ENCODE results near the gene SAMD14.
A peak's percentile ranks its signal among the peaks of the same experiment; 100 is the strongest.

The SAMD14 gene

GRCh38 chr17:50091918-50092285, 38.1 kb downstream of the SAMD14 start:
- no peak for DNase-seq
- no peak for TF ChIP-seq GATA1 (IDR thresholded peaks at IDR 0.05; ENCODE audit: low read depth, low read length)
- TF ChIP-seq POLR2A (IDR thresholded peaks at IDR 0.05; ENCODE audit: low read length) = no peak

GRCh38 chr17:50090971-50091917, 38.7 kb downstream of the SAMD14 start:
- no peak for DNase-seq

GRCh38 chr17:50090071-50090470, 39.9 kb downstream of the SAMD14 start:
- TF ChIP-seq GATA1 (IDR thresholded peaks at IDR 0.05; ENCODE audit: low read depth, low read length) = no peak
- TF ChIP-seq POLR2A (IDR thresholded peaks at IDR 0.05; ENCODE audit: low read length) = no peak
- no peak for DNase-seq

More at GRCh38 chr17:50090971-50091917, 38.7 kb downstream of the SAMD14 start:
- TF ChIP-seq POLR2A (IDR thresholded peaks at IDR 0.05; ENCODE audit: low read length) (no peak), GATA1 (IDR thresholded peaks at IDR 0.05; ENCODE audit: low read depth, low read length) (no peak)

GRCh38 chr17:50088952-50089825, 40.8 kb downstream of the SAMD14 start:
- no peak for DNase-seq
- TF ChIP-seq GATA1 (IDR thresholded peaks at IDR 0.05; ENCODE audit: low read depth, low read length) (no peak), POLR2A (IDR thresholded peaks at IDR 0.05; ENCODE audit: low read length) (no peak)

- DNase-seq = no peak
- no peak for TF ChIP-seq GATA1 (IDR thresholded peaks at IDR 0.05; ENCODE audit: low read depth, low read length)
- TF ChIP-seq POLR2A (IDR thresholded peaks at IDR 0.05; ENCODE audit: low read length) = no peak
Measured at GRCh38 chr17:50087912-50088405, 42.0 kb downstream of the SAMD14 start.

GRCh38 chr17:50087246-50087911, 42.6 kb downstream of the SAMD14 start:
- no peak for TF ChIP-seq POLR2A (IDR thresholded peaks at IDR 0.05; ENCODE audit: low read length)
- no peak for TF ChIP-seq GATA1 (IDR thresholded peaks at IDR 0.05; ENCODE audit: low read depth, low read length)
- DNase-seq = peak; percentile 56 to 75

GRCh38 chr17:50081757-50082156, 48.2 kb downstream of the SAMD14 start:
- TF ChIP-seq GATA1 (IDR thresholded peaks at IDR 0.05; ENCODE audit: low read depth, low read length) = no peak
- no peak for TF ChIP-seq POLR2A (IDR thresholded peaks at IDR 0.05; ENCODE audit: low read length)
- DNase-seq = no peak

GRCh38 chr17:50080827-50081226, 49.1 kb downstream of the SAMD14 start:
- no peak for DNase-seq
- TF ChIP-seq GATA1 (IDR thresholded peaks at IDR 0.05; ENCODE audit: low read depth, low read length) (no peak), POLR2A (IDR thresholded peaks at IDR 0.05; ENCODE audit: low read length) (no peak)

GRCh38 chr17:50080096-50080480, 49.9 kb downstream of the SAMD14 start:
- no peak for TF ChIP-seq GATA1 (IDR thresholded peaks at IDR 0.05; ENCODE audit: low read depth, low read length)
- no peak for DNase-seq

- DNase-seq = peak; percentile 64 to 65
- no peak for TF ChIP-seq GATA1 (IDR thresholded peaks at IDR 0.05; ENCODE audit: low read depth, low read length)
- no peak for TF ChIP-seq POLR2A (IDR thresholded peaks at IDR 0.05; ENCODE audit: low read length)
Measured at GRCh38 chr17:50079334-50080095, 50.4 kb downstream of the SAMD14 start.

GRCh38 chr17:50078430-50078829, 51.5 kb downstream of the SAMD14 start:
- no peak for DNase-seq
- TF ChIP-seq GATA1 (IDR thresholded peaks at IDR 0.05; ENCODE audit: low read depth, low read length) (no peak), POLR2A (IDR thresholded peaks at IDR 0.05; ENCODE audit: low read length) (no peak)

GRCh38 chr17:50076591-50077235, 53.2 kb downstream of the SAMD14 start:
- TF ChIP-seq POLR2A (IDR thresholded peaks at IDR 0.05; ENCODE audit: low read length) = no peak
- no peak for TF ChIP-seq GATA1 (IDR thresholded peaks at IDR 0.05; ENCODE audit: low read depth, low read length)
- no peak for DNase-seq
